Measurements from ENCODE around the gene CBX8.

DNA sequence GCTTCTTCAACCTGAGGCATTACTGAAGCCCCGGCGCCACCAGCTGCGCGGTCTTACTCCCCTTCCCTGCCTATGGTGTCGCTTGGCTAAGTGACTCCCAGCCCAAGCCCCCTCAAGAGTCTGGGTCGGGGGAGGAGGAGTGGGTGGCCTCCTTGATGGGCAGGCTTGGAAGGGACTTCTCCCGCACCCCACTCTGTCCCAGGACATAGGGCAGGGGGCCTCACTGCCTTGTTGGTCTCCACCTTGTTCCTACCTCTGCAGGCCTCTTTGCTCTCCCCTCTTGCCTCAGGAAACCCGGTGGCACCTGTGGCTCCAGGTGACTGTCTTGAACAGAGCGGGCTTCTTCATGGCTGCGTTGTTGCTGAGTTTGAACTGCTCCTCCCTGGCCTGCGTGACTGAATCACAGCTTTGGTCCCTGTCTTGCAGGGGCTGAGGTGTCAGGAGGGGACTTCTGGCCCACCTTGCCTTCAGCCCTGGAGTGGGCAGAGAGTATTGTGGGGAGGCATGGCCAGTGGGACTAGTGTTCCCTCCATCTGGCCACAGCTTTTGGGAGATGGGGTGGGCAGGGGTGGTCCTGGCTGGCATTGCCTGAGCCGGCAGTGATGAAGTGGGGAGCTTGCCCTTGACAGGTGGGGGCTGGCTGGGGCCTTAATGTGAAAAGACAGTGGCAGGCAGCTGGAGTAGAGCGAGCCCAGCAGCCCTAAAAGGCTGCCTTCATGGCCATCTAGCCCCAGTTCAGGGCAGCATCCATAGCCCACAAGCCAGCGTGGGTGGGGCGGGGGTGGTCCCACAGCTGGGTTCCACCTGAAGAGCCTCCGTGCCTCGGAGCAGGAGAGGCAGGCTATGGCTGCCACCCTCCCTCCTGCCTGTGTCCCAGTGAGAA lies 11.6 kb downstream of the CBX8 start:
- TF ChIP-seq, protein P1, sequence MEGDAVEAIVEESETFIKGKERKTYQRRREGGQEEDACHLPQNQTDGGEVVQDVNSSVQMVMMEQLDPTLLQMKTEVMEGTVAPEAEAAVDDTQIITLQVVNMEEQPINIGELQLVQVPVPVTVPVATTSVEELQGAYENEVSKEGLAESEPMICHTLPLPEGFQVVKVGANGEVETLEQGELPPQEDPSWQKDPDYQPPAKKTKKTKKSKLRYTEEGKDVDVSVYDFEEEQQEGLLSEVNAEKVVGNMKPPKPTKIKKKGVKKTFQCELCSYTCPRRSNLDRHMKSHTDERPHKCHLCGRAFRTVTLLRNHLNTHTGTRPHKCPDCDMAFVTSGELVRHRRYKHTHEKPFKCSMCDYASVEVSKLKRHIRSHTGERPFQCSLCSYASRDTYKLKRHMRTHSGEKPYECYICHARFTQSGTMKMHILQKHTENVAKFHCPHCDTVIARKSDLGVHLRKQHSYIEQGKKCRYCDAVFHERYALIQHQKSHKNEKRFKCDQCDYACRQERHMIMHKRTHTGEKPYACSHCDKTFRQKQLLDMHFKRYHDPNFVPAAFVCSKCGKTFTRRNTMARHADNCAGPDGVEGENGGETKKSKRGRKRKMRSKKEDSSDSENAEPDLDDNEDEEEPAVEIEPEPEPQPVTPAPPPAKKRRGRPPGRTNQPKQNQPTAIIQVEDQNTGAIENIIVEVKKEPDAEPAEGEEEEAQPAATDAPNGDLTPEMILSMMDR (IDR thresholded peaks at IDR 0.05; ENCODE audit: borderline replicate concordance, extremely low read depth, low read length, poor library complexity, severe bottlenecking) = no peak
- TF ChIP-seq EZH2 (IDR thresholded peaks at IDR 0.05; ENCODE audit: borderline replicate concordance, low read depth, low read length, severe bottlenecking) = no peak

All from DND-41 (cell line).